ENCODE data around the gene G0S2.
A peak's percentile ranks its signal among the peaks of the same experiment; 100 is the strongest.
"Not testable (repeated sequence)": the region's sequence is repeated elsewhere in the genome, so short reads cannot be mapped to it uniquely, and the experiment has no call there.

G0S2 gene

DNA sequence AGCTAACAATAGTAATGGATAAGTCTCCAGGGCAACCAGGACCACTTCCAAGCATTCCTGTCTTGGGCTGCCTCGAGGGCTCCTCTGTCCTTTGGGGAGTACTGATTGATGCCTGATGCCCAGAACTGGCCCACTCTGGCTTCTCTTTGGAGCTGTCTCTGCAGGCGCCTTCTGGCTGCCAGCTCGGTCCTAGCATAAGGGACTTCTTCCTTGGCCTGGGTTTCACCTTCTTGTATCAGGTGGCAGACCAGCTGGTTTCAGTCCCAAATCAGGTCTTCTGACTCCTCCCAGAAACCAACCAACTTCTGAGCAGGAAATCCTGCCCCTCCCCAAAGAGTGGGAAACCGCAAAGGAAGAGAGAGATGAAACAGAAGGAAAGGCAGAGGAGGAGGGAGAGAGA lies 10.6 kb downstream of the G0S2 start:
- DNase-seq: no peak

DNA sequence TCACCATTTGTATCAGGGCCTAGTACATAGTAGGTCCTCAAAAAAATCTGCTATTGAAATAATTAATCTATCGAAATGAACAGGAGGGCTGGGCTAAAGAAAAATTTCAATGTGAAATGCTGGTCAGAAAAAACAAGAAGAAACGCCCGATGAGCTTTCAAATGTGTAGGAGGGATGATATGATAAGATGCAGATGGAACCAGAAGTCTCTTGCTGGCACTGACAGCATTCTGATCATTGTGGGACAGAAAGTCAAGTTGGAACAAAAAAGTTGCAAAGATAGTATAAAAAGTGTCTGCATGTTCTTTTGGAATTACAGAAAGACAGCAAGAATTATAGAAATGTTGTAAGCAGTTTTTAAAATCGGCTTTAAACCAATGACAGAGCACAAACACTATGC lies 11.1 kb downstream of the G0S2 start:
- DNase-seq: no peak

DNA sequence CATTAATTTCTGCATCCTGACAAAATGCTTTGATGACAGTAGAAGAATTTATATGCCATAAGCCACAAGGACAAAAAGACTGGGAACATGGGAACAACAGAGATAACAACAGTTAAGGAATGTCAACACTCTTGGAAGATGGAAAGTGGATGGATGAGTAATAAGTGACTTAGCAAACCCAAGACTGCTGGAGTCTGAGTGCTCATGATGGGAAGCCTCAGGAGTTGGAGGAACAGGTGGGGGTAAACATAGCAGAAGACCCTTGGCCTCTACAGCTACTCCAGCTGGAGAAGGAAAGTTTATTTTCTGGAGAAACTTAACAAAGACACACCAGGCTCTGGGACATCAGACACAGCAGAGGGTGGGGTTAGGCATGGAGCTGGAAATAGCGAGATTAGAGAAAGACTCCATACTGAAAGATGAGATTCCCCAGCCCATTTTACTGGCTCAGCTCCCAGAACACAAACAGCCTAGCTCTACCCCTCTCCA lies 13.6 kb downstream of the G0S2 start:
- no peak for DNase-seq

DNA sequence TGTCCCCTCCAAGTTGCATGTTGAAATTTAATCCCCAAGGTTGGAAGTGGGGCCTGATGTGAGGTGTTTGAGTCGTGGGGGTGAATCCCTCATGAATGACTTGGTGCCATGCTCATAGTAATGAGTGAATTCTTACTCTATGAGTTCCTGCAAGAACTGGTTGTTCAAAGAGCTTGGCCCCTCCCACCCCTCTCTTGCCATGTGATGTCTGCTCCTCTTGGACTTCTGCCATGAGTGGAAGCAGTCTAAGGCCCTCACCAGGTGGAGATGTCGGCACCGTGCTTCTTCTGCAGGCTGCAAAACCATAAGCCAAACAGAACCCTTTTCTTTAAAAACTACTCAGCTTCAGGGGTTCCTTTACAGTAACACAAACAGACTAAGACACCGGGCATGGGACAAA lies 14.3 kb downstream of the G0S2 start:
- no peak for DNase-seq

DNA sequence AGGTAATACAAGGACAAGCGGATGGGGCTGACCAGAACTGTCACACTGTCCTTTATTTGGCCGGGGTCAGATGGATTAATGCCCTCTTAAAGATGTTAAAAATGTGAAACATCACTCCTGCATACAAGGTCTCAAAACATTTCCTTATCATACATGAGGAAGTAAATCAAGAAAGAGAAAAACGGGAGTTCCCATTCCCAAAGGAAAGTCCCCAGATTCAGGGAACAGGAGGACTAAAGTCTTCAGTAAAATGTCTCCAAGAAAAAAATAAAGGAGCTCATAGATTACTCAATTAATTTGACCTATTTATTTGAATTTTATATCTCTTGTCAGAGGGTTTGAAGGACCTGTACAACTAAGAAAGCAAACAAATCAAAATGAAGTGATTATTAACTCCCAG lies 16.0 kb downstream of the G0S2 start:
- no peak for DNase-seq

DNA sequence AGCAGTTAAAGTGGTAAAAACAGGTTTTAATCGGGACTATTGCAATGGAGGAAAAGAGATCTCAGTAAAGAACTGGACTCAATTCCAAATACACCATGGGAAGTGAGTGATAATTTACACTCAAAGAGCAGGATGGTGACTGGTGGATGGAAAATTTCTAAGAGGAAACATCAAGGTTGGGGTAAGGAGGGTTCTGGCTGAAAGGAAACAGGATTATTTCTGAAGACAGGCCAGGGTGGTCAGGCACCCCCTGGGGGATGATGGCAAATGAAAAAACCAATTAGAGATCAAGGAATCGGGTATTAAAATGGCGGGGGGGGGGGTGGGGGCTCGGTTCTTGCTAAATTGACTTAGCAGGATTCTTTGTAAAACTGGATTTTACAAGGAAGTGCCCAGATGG lies 17.1 kb downstream of the G0S2 start:
- no peak for DNase-seq

DNA sequence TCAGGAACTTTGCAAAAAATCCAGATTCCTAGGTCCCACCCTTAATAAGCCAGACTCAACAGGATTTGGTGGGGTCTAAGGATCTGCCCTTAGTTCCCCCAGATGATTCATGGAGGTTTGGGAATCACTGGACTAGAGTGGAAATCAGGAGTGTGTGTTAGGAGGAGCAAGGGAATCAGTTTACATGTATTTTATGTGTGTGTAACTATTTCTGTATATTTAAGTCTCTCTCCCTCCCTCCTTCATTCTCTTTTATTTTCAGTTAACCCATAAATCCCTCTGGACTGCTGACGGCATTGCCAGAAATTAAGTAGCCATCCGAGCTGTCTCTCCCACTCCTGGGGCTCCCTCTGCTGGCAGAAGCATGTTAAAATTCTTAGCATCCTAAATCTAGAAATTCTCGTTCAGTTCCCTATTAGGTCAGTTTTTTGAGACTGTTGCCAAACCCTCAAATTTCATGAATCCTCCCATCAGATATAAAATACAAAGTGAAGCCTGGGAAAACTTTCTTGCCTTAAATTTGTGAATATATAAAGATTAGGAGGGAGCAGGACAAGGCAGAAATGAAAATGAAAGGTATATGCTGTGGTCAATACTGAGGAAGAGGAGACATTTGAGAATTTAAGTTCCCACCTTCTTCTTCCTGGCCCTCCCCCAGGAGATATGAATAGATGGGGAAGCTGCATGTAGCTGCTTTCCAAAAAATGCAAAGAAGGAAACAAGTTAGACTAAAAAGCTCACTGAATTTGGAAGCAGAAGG lies 17.7 kb downstream of the G0S2 start:
- DNase-seq: peak; percentile 92

DNA sequence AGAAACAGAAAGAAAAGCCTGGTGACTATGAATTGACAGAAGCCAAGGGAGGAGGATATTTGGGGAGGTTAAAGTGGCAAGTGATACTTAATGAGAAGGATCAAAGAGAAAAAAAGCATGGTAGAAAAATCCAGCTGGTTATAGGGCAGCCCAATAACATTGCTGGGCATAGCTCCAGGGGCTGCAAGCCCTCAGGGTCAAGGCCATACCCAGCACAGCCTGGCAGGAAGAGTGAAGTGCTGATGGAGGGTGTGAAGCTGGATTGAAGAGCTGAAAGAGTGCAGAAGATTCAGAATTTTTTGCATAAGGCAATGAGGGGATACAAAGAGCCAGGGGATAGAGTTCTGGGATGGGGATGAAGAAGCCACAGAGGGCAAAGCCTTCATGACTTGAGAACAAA lies 21.5 kb downstream of the G0S2 start:
- DNase-seq: no peak

DNA sequence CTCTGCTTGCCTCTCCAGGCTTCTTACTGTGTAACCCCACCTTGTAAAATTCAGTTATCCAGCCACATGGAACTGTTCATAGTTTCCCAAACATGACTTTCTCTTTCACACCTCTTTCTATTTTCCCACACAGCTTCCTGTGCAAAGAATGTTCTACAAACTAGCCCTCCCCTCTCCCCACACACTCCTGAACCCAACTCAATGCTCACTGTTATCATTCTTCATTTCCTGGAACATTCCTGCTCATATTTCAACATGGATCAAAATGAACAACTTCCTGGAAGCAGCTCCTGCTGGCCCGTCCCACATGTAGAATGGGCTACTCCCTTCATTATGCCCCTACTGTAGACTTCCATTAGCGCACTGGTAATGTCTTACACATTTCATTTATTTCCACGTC lies 21.9 kb downstream of the G0S2 start:
- DNase-seq: no peak

DNA sequence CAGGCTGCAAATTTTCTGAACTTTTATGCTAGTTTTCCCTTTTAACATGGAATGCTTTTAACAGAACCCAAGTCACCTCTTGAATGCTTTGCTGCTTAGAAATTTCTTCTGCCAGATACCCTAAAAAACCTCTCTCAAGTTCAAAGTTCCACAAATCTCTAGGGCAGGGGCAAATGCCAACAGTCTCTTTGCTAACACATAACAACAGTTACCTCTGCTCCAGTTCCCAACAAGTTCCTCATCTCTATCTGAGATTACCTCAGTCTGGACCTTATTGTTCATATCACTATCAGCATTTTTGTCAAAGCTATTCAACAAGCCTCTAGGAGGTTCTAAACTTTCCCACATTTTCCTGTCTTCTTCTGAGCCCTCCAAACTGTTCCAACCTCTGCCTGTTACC lies 25.5 kb downstream of the G0S2 start:
- DNase-seq: not testable (repeated sequence)

DNA sequence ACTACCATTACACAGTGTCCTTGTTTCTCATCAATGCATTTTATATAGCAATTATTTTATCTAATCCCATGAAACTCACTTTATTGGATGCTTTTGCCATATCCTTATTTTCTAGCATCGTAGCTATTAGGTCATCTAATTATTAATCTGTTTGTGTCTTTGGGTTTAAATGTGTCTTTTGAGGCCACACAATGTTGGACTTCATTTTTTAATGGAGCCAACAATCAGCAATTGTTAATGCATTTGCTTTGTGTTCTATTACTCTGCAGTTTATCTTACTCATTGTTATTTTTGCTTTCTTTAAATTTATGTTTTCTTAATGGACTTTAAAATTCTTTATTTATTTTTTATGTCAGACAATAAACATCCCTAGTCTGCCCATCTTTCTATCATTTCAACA lies 27.6 kb downstream of the G0S2 start:
- no peak for DNase-seq

DNA sequence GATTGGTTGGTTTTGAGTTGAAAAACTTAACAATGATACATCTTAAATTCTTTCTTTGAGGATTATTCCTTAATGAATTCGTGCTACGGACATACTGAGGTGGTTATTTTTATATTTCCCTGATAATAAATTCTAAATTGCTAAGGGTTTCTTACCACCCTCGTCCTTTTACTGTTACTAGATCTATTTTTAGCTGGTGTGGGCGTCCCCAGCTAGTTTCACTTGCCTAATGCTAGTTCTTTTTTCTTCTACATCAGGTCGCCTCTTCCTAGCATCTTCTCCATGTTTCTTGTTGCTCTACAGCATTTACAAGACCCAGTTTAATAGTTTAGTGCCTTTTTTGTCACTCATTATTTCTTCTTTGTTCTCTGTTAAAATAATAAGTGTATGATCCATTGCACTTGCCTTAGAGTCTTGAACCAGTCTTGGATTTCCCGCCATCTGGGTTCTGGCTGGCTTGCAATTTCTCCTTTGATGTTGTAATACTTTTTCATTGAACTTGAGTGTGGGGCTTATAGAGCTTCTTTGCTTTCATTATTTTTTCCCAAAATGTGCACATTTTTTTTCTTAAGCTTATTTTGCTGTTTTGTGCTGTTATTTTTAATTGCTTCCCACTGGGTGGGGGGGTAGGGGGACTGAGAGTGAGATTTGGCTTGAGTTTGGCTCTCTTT lies 28.8 kb downstream of the G0S2 start:
- no peak for DNase-seq

DNA sequence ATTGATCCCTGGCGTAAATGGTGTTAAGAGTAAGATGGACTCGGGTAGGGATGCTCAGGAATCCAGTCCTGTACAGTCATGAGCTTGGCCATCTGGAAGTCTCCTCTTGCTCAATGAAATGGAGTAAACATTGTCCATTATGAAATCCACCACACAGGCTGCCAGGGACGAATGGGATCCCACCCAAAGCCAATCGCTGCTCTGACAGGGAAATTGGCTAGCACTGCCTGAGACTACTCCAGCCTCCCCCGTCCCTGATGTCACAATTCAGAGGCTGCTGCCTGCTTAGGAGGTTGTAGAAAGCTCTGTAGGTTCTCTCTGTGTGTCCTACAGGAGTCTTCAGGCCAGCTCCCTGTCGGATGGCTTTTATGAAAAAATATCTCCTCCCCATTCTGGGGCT lies 29.4 kb downstream of the G0S2 start, which contains the start of gene HSD11B1:
TSS of gene HSD11B1 (plus strand) at position 263 of the 400 bp plus-strand sequence. CDS start at position 360, 97 bp downstream.
- no peak for DNase-seq

DNA sequence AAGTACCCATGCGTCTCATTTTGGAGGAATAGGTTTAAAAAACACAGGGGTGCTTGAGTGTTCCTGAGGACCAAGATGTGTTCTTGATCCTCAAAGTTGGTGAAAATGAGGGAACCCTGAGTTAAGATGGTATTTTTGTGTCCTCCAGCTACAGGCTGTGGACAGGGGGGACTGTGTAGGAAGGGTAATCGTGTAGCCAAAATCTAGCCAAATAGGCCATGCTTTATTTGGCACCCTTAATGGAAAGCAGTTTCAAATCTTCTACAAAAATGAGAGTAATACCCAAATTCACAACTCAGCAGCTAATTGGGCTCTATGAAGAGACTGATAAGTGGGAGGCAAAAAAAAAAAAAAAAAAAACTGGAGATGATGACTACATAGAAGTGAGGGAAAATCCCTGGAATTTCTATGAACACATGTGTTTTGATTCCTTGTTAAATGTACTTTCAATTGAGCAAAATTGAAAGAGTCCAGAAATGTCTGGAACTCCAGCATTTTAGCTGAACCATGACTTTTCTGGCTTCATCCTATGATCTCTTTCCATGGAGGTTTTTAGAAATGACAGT lies 29.9 kb downstream of the G0S2 start:
- DNase-seq: no peak

DNA sequence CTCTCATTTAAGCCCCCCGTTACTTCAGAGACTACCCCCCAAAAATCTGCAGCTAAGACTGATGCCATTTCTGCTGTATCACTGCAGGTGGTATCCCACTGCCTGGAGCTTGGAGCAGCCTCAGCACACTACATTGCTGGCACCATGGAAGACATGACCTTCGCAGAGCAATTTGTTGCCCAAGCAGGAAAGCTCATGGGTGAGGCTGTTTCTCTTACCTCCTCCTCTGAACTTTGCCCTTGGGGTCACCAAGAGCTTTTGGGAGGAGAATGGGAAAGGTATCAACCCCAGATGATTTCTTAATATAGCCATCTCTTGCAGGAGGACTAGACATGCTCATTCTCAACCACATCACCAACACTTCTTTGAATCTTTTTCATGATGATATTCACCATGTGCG lies 31.4 kb downstream of the G0S2 start:
- DNase-seq: no peak

DNA sequence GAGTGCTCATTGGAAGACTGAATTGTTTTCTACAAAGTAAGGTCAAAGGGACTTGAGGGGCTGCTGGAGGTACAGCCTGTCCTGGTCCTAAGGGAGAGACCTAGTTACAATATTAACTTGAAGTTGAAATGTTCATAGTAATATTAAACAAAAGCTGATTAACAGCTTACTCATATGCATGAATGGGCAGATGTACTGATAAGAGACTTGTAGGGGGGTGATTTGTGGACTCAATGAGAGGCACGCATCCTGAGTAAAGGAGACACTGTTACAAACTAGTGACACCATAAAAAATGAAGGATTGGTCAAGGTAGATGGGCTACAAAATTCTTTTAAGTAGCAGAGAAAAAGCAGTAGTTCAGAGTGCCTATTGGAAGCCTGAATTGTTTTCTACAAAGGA lies 32.1 kb downstream of the G0S2 start:
- no peak for DNase-seq

DNA sequence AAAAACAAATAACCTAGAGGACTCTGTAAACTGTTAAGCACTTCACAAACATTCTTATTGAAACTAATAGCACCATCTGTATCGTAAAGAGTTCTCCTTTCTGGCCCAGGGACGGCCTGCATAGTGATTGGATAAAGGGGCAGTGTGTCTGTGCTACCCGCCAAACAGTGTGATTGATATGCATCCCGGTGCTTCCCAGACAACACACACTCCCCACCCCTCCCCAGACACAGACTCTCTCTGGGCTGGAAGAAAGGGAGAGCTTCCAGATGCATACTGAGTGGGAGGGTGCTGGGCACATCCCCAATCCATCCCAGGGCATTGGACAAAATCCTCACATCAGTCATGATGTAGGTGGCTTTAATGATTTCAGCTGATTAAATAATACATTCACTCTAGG lies 33.1 kb downstream of the G0S2 start:
- DNase-seq: no peak

DNA sequence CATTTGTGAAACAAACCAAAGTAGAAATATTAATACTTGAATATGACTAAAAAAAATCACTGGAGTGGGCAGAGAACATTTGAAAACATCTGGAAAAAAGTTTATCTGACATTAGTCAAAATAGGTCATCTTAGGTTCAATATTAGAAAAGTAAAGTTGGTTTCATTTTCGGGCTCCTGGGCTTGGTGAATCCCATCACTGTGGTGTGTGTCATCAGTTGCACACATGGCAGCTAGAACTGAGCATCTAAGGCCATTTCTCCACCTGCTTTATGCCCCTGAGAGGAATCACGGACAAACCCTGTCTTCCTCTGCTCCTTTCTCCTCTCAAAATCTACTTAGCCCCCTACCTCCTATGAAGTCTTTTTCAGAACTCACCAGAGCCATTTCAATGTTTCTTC lies 34.9 kb downstream of the G0S2 start:
- no peak for DNase-seq

DNA sequence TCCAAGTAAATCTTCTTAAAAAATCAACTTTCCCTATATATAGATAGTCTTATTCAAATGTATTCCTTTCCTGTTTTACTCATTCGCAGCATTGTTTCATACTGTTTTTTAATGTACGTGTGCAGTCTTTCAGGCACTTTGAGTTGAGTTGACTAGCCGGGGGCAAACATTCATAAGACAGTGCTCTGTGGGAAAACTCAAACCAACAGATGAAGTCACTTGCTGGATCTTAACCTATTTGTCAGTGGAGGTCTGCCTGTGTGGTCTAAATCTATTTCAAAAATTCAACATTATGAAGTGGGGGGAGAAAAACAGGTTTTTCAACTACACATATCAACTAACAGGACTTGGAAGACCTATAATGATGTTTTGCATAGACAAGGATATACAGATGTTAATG lies 35.6 kb downstream of the G0S2 start:
- DNase-seq: peak; percentile 16

DNA sequence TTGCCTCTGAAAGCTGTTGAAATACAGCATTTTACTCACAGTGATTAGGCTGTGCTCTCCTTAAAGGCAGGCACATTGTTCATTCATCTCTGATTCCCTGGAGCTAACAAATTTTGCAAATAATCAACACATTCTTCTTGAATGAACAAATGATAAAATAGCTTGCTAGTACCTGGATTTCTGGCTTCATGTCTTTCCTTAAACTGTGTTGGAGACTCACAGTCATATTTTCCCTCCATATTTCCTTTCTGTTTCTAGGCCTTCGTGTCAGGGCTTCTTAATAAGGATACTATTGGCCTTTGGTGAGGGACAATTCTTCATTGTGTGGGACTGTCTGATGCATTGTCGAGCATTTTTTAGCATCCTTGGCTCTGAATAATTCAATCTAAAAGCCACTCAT lies 39.1 kb downstream of the G0S2 start:
- no peak for DNase-seq

DNA sequence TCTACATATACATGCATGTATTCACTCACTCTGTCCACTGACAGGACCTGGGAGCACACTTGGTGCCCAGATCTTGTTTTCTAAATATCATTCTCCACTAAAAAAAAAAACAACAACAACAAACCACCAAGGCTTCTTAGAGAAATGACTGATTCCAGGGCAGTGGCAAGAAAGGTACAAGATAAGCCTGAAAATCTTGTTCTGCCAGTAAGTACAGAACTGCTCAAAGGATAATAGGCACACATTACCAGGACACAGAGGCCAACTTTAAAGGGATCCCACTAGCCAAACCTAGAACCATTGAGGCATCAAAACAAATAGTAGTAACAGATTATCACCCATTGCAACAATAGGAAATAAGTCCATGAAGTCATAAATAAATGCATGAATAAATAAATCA lies 40.1 kb downstream of the G0S2 start:
- no peak for DNase-seq

DNA sequence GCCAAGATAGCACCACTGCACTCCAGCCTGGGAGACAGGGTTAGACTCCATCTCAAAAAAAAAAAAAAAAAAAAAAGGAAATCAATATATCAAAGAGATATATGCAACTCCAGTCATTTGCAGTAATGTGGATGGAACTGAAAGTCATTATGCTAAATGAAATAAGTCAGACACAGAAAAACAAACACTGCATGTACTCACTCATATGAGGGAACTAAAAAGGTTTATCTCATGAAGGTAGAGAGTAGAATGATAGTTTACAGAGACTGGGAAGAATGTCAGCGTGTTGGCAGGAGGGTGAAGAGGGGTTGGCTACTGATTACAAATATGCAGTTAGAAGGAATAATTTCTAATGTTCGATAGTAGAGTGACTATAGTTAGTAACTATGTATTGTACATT lies 42.6 kb downstream of the G0S2 start:
- DNase-seq: no peak

DNA sequence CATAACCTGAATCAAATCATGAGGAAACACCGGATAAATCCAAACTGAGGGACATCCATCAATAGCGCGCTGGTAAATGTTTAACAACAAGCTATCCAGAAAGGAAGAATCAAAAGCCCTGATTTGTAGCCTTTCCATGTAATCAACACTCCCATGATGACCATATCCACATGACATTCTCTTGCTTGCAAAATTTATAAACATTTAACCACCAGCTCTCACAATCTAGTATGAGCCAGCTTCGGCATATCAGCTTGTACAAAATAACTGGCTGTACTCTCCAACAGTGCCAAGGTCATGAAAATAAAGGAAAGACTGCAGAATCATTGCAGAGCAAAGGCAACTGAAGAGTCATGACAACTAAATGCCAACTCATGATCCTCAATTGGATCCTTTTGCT lies 45.1 kb downstream of the G0S2 start:
- DNase-seq: no peak

DNA sequence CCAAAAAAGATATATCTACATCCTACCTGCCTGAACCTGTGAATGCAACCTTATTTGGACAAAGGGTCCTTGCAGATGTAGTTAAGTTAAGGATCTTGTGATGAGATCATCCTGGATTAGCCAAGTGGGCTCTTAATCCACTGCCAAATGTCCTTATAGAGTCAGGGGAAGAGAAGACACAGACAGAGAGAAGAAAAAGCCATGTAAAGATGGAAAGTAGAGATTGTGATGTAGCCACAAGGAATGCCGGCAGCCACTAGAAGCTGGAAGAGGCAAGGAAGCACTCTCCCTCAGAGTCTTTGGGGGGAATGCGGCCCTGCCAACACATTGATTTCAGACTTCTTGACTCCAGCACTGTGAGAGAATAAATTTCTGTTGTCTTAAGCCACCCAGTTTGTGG lies 45.6 kb downstream of the G0S2 start:
- DNase-seq: no peak
